ENCODE measurements around the gene OCA2.

DNA sequence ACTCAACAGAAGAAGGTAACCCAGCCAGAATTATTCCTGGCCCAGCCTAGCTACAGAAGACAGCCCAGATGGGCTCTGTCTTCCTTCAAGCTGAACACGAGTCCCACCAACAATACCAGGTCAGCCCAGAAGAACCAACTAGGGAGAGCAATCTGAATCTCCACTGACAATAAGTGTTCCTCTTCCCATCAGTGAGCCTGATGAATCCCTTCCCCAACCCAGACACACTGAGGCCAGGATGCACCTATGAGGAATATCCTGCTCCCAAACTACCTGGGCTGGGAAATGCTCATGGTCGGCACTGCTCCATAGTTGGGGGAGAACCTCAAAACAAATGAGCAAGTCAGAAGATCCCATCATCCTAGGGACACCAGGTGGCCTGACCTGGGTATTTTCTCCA is 351.1 kb downstream of the OCA2 start:
- TF ChIP-seq, protein P1, sequence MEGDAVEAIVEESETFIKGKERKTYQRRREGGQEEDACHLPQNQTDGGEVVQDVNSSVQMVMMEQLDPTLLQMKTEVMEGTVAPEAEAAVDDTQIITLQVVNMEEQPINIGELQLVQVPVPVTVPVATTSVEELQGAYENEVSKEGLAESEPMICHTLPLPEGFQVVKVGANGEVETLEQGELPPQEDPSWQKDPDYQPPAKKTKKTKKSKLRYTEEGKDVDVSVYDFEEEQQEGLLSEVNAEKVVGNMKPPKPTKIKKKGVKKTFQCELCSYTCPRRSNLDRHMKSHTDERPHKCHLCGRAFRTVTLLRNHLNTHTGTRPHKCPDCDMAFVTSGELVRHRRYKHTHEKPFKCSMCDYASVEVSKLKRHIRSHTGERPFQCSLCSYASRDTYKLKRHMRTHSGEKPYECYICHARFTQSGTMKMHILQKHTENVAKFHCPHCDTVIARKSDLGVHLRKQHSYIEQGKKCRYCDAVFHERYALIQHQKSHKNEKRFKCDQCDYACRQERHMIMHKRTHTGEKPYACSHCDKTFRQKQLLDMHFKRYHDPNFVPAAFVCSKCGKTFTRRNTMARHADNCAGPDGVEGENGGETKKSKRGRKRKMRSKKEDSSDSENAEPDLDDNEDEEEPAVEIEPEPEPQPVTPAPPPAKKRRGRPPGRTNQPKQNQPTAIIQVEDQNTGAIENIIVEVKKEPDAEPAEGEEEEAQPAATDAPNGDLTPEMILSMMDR (conservative IDR thresholded peaks at IDR 0.05; ENCODE audit: low read length): no peak
- no peak for TF ChIP-seq EZH2phosphoT487 (IDR thresholded peaks at IDR 0.05; ENCODE audit: borderline replicate concordance)

Data from Loucy (cell line).